ENCODE results near the gene GNA12. TPM values are rescaled to one million over a fixed set of nuclear protein-coding genes. Genes with fewer than 3 reads are reported as not detected.
A peak's percentile ranks its signal among the peaks of the same experiment; 100 is the strongest.

The GNA12 gene
- total RNA-seq, 1 experiment from 2014 or later: 63.8 TPM

- BruUV-seq (replicated peaks): no TSS peak
- intact Hi-C loops (cut with micrococcal nuclease; ENCODE audit: unreplicated experiment): no loop called here
Measured at GRCh38 chr7:2720024-2720423, 124.1 kb downstream of the GNA12 start.

DNA sequence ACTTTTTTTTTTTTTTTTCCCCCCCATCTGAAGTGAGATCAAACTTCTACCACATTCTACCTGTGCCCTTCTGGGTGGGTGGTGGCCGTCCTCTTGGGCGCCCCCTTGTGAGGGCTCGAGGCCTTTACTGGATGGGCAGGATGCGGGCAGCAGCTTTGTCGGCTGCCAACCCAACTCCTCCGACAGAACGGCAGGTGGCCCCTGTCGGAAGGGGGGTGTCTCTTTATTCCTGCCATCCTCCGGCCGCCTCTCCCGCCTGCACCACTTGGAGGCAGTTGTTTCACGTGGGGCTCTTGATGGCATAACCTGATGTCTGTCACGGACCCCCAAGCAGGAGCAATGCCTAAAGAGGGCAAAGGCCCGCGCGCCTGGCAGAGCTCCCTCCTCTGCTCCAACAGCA is 125.1 kb downstream of the GNA12 start:
- intact Hi-C loops (cut with micrococcal nuclease; ENCODE audit: unreplicated experiment): no loop called here
- Histone ChIP-seq H3K27me3 (replicated peaks; ENCODE audit: control insufficient read depth, insufficient read depth, low read length) (no peaks in the 10 kb centered on the region), H3K4me3 (ENCODE audit: low read depth, low read length) (no peak overlapping the region), H3K36me3 (ENCODE audit: control insufficient read depth, insufficient read depth, low read length) (no peaks in the 10 kb centered on the region), H3K9me3 (no peaks in the 10 kb centered on the region), H3K4me1 (no peaks in the 10 kb centered on the region)
- peaks cover 8% of the 10 kb centered on the region for H3K4me1 Mint-ChIP-seq (ENCODE audit: low read depth, unreplicated experiment)
- TF ChIP-seq, protein P1, sequence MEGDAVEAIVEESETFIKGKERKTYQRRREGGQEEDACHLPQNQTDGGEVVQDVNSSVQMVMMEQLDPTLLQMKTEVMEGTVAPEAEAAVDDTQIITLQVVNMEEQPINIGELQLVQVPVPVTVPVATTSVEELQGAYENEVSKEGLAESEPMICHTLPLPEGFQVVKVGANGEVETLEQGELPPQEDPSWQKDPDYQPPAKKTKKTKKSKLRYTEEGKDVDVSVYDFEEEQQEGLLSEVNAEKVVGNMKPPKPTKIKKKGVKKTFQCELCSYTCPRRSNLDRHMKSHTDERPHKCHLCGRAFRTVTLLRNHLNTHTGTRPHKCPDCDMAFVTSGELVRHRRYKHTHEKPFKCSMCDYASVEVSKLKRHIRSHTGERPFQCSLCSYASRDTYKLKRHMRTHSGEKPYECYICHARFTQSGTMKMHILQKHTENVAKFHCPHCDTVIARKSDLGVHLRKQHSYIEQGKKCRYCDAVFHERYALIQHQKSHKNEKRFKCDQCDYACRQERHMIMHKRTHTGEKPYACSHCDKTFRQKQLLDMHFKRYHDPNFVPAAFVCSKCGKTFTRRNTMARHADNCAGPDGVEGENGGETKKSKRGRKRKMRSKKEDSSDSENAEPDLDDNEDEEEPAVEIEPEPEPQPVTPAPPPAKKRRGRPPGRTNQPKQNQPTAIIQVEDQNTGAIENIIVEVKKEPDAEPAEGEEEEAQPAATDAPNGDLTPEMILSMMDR (IDR thresholded peaks at IDR 0.05; ENCODE audit: insufficient read depth in 1 of 2, low read depth in 1 of 2, low read length in 1 of 2, severe bottlenecking in 1 of 2, unreplicated experiment in 1 of 2): peak; percentile 36 to 69
- H3K4me3 Mint-ChIP-seq (ENCODE audit: unreplicated experiment): no peak overlapping the region
- ChIA-PET CTCF (interaction anchor here (0.6 to 1.0 kb wide), 5 partner anchors 11 to 900 kb away, joined by 3 to 5 read pairs (median 3); no protein-coding TSS in a partner anchor), POLR2A (no interaction called here)
- BruUV-seq (replicated peaks): no TSS peak
- no peak overlapping the region for H3K27ac Mint-ChIP-seq (ENCODE audit: unreplicated experiment)
- H3K27me3 Mint-ChIP-seq (ENCODE audit: insufficient read depth, unreplicated experiment): no peaks in the 10 kb centered on the region
- DNase-seq: peak in 1 of 2 experiments; percentile 50
- H3K36me3 Mint-ChIP-seq (ENCODE audit: insufficient read depth, unreplicated experiment): peaks cover 42% of the 10 kb centered on the region
- no peaks in the 10 kb centered on the region for H3K9me3 Mint-ChIP-seq (ENCODE audit: unreplicated experiment)

More at GRCh38 chr7:2720024-2720423, 124.1 kb downstream of the GNA12 start:
- no peaks in the 10 kb centered on the region for H3K27me3 ChIP-seq (replicated peaks; ENCODE audit: control insufficient read depth, insufficient read depth, low read length)
- POLR2A ChIA-PET: no interaction called here
- CTCF ChIA-PET: no interaction called here
- no peak overlapping the region for H3K4me3 ChIP-seq (ENCODE audit: low read depth, low read length)
- no peak overlapping the region for H3K4me3 Mint-ChIP-seq (ENCODE audit: unreplicated experiment)
- no peaks in the 10 kb centered on the region for H3K9me3 Mint-ChIP-seq (ENCODE audit: unreplicated experiment)
- H3K4me1 ChIP-seq: no peaks in the 10 kb centered on the region
- TF ChIP-seq, protein P1 (IDR thresholded peaks at IDR 0.05; ENCODE audit: insufficient read depth in 1 of 2, low read depth in 1 of 2, low read length in 1 of 2, severe bottlenecking in 1 of 2, unreplicated experiment in 1 of 2): no peak
- peaks cover 8% of the 10 kb centered on the region for H3K4me1 Mint-ChIP-seq (ENCODE audit: low read depth, unreplicated experiment)
- DNase-seq: no peak
- H3K36me3 ChIP-seq (ENCODE audit: control insufficient read depth, insufficient read depth, low read length): no peaks in the 10 kb centered on the region
- H3K27ac Mint-ChIP-seq (ENCODE audit: unreplicated experiment): no peak overlapping the region
- H3K27me3 Mint-ChIP-seq (ENCODE audit: insufficient read depth, unreplicated experiment): no peaks in the 10 kb centered on the region
- H3K9me3 ChIP-seq: no peaks in the 10 kb centered on the region
- H3K36me3 Mint-ChIP-seq (ENCODE audit: insufficient read depth, unreplicated experiment): peaks cover 38% of the 10 kb centered on the region

GRCh38 chr7:2718296-2718965 is 125.7 kb downstream of the GNA12 start:
- Mint-ChIP-seq H3K4me3 (ENCODE audit: unreplicated experiment) (no peak overlapping the region), H3K9me3 (ENCODE audit: unreplicated experiment) (no peaks in the 10 kb centered on the region), H3K36me3 (ENCODE audit: insufficient read depth, unreplicated experiment) (peaks cover 48% of the 10 kb centered on the region), H3K27ac (ENCODE audit: unreplicated experiment) (no peak overlapping the region), H3K4me1 (ENCODE audit: low read depth, unreplicated experiment) (peaks cover 8% of the 10 kb centered on the region), H3K27me3 (ENCODE audit: insufficient read depth, unreplicated experiment) (no peaks in the 10 kb centered on the region)
- Histone ChIP-seq H3K4me1 (no peaks in the 10 kb centered on the region), H3K4me3 (ENCODE audit: low read depth, low read length) (no peak overlapping the region), H3K27me3 (replicated peaks; ENCODE audit: control insufficient read depth, insufficient read depth, low read length) (no peaks in the 10 kb centered on the region), H3K9me3 (no peaks in the 10 kb centered on the region), H3K36me3 (ENCODE audit: control insufficient read depth, insufficient read depth, low read length) (no peaks in the 10 kb centered on the region)
- CTCF ChIA-PET: interaction anchor here (0.7 to 1.0 kb wide), 3 partner anchors 10 to 900 kb away, joined by 3 to 5 read pairs (median 3); no protein-coding TSS in a partner anchor
- no peak for DNase-seq
- intact Hi-C loops (cut with micrococcal nuclease; ENCODE audit: unreplicated experiment): no loop called here
- TF ChIP-seq, protein P1 (IDR thresholded peaks at IDR 0.05; ENCODE audit: insufficient read depth in 1 of 2, low read depth in 1 of 2, low read length in 1 of 2, severe bottlenecking in 1 of 2, unreplicated experiment in 1 of 2): no peak
- BruUV-seq (replicated peaks): no TSS peak
- POLR2A ChIA-PET: no interaction called here
